DND-41 (cell line): Measurements from ENCODE around the gene MDM2.

Experiments
- ATAC-seq: fragments of 200-7000 bp; cut with Tn5 transposase; 3 replicates; pipeline ENCODE4 v1.9.1; 2021; ENCODE audit warnings: low read depth; ENCODE audit not compliant: insufficient read depth
- DNase-seq: peaks from one replicate; pipeline ENCODE4 v3.0.0-alpha.2; 2020
- H2AFZ ChIP-seq: 2 replicates; pipeline ENCODE4 v1.6.0; 2012; ENCODE audit warnings: low read depth, low read length
- H3K27ac ChIP-seq: 2 replicates; pipeline ENCODE4 v1.5.1; 2012; ENCODE audit warnings: low read length, inconsistent platforms
- H3K27me3 ChIP-seq: fragments of 200-600 bp; sonication (generic); 2 replicates; pipeline ENCODE4 v1.6.0; 2012; ENCODE audit warnings: low read length, mild to moderate bottlenecking, inconsistent platforms; ENCODE audit not compliant: insufficient read depth, poor library complexity
- H3K36me3 ChIP-seq: 2 replicates; pipeline ENCODE4 v1.5.1; 2012; ENCODE audit warnings: low read length, inconsistent platforms; ENCODE audit not compliant: insufficient read depth
- H3K4me1 ChIP-seq: 2 replicates; pipeline ENCODE4 v1.5.1; 2012; ENCODE audit warnings: mild to moderate bottlenecking, low read length; ENCODE audit not compliant: insufficient read depth
- H3K4me2 ChIP-seq: 2 replicates; pipeline ENCODE4 v1.6.0; 2012; ENCODE audit warnings: mild to moderate bottlenecking, moderate library complexity, low read length, inconsistent platforms; ENCODE audit not compliant: insufficient read depth
- H3K4me3 ChIP-seq, 2 experiments: fragments of 200-600 bp in 1 of 2; shearing (Covaris generic) in 1 of 2; 2 replicates each; pipeline ENCODE4 v1.5.1; 2012 to 2016; ENCODE audit warnings: inconsistent platforms in 2 of 2, low read length in 2 of 2, mild to moderate bottlenecking in 2 of 2, low read depth in 1 of 2, moderate library complexity in 1 of 2
- H3K79me2 ChIP-seq: 2 replicates; pipeline ENCODE4 v1.6.0; 2012; ENCODE audit warnings: low read length, inconsistent platforms; ENCODE audit not compliant: insufficient read depth
- H3K9ac ChIP-seq: 2 replicates; pipeline ENCODE4 v1.6.0; 2012; ENCODE audit warnings: low read depth, mild to moderate bottlenecking, inconsistent platforms, low read length, moderate library complexity
- H3K9me3 ChIP-seq: 2 replicates; pipeline ENCODE4 v1.5.1; 2012; ENCODE audit warnings: low read length, moderate library complexity, mild to moderate bottlenecking, inconsistent platforms; ENCODE audit not compliant: insufficient read depth, severe bottlenecking
- H4K20me1 ChIP-seq: 2 replicates; pipeline ENCODE4 v1.6.0; 2012; ENCODE audit warnings: low read length; ENCODE audit not compliant: insufficient read depth
- EZH2 ChIP-seq: IDR thresholded peaks from 3 replicates; pipeline ENCODE4 v1.6.1; 2012; ENCODE audit warnings: borderline replicate concordance, low read depth, mild to moderate bottlenecking, moderate library complexity, low read length, inconsistent platforms; ENCODE audit not compliant: severe bottlenecking
- TF ChIP-seq, protein P1 (sequence below): IDR thresholded peaks from 2 replicates; pipeline ENCODE4 v1.5.1; 2012; ENCODE audit warnings: borderline replicate concordance, low read length, moderate library complexity, mild to moderate bottlenecking; ENCODE audit not compliant: poor library complexity, severe bottlenecking; ENCODE audit errors: extremely low read depth

MDM2 gene

DNA sequence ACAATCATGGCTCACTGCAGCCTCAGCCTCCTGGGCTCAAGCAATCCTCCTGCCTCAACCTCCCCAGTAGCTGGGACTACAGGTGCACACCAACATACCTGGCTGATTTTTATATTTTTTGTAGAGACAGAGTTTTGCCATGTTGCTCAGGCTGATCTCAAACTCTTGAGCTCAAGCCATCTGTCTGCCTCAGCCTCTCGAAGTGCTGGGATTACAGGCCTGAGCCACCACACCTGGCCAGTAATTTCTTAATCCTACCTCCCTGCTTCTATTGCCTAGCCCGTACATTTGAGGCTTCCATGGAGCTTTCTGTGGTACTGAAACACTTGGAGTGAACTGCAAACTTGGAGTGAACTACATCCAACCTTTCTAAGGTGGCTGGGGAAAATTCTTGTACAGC is 41.3 kb upstream of the MDM2 start:
- no peak overlapping the region for H3K4me3 ChIP-seq
- no peak overlapping the region for H3K4me2 ChIP-seq
- no peaks in the 10 kb centered on the region for H4K20me1 ChIP-seq
- no peaks in the 10 kb centered on the region for H3K4me1 ChIP-seq
- ATAC-seq = no peak
- peaks cover 29% of the 10 kb centered on the region for H3K36me3 ChIP-seq
- no peak overlapping the region for H3K9ac ChIP-seq
- TF ChIP-seq EZH2 = no peak
- TF ChIP-seq, protein P1, sequence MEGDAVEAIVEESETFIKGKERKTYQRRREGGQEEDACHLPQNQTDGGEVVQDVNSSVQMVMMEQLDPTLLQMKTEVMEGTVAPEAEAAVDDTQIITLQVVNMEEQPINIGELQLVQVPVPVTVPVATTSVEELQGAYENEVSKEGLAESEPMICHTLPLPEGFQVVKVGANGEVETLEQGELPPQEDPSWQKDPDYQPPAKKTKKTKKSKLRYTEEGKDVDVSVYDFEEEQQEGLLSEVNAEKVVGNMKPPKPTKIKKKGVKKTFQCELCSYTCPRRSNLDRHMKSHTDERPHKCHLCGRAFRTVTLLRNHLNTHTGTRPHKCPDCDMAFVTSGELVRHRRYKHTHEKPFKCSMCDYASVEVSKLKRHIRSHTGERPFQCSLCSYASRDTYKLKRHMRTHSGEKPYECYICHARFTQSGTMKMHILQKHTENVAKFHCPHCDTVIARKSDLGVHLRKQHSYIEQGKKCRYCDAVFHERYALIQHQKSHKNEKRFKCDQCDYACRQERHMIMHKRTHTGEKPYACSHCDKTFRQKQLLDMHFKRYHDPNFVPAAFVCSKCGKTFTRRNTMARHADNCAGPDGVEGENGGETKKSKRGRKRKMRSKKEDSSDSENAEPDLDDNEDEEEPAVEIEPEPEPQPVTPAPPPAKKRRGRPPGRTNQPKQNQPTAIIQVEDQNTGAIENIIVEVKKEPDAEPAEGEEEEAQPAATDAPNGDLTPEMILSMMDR = no peak
- DNase-seq = no peak
- H2AFZ ChIP-seq = no peak overlapping the region
- no peaks in the 10 kb centered on the region for H3K79me2 ChIP-seq
- no peaks in the 10 kb centered on the region for H3K27me3 ChIP-seq
- no peaks in the 10 kb centered on the region for H3K9me3 ChIP-seq
- H3K27ac ChIP-seq = no peak overlapping the region

GRCh38 chr12:68767191-68767590 is 40.8 kb upstream of the MDM2 start:
- TF ChIP-seq EZH2 = no peak
- TF ChIP-seq, protein P1 = no peak
- no peak overlapping the region for H3K9ac ChIP-seq
- H4K20me1 ChIP-seq = no peaks in the 10 kb centered on the region
- H3K27ac ChIP-seq = no peak overlapping the region
- ATAC-seq (no peak), DNase-seq (no peak)
- no peak overlapping the region for H3K4me2 ChIP-seq
- no peaks in the 10 kb centered on the region for H3K79me2 ChIP-seq
- no peaks in the 10 kb centered on the region for H3K27me3 ChIP-seq
- H3K4me1 ChIP-seq = no peaks in the 10 kb centered on the region
- H3K9me3 ChIP-seq = no peaks in the 10 kb centered on the region
- H3K36me3 ChIP-seq = peaks cover 24% of the 10 kb centered on the region
- no peak overlapping the region for H2AFZ ChIP-seq
- H3K4me3 ChIP-seq = no peak overlapping the region

- Histone ChIP-seq H3K9ac (no peak overlapping the region), H2AFZ (no peak overlapping the region), H3K79me2 (no peaks in the 10 kb centered on the region), H3K4me2 (no peak overlapping the region), H3K27ac (no peak overlapping the region), H3K4me1 (peaks cover 11% of the 10 kb centered on the region), H4K20me1 (no peaks in the 10 kb centered on the region), H3K9me3 (no peaks in the 10 kb centered on the region), H3K27me3 (no peaks in the 10 kb centered on the region), H3K4me3 (no peak overlapping the region), H3K36me3 (peaks cover 17% of the 10 kb centered on the region)
- TF ChIP-seq, protein P1 = no peak
- no peak for TF ChIP-seq EZH2
- DNase-seq = no peak
- ATAC-seq = no peak
Measured at GRCh38 chr12:68768431-68768939, 39.5 kb upstream of the MDM2 start.

DNA sequence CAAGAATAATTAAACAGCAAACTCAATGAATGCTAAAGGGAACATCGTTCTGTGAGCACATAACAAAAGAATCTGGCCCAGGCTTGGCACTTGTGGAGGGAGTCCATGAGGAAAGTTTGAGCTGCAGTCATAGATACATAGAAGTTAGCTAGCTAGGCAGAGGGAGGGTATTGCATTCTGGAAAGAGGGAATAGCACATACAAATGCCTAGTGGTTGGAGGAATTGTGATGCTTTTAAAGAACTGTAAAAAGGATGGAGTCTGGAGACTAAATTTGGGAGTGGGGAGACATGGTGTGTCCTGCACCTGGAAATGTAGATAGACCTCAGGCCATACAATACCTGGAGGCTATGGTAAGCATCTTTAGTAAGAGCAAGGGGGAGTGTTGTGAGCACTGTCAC is 38.0 kb upstream of the MDM2 start:
- Histone ChIP-seq H2AFZ (no peak overlapping the region), H3K27ac (no peak overlapping the region), H4K20me1 (no peaks in the 10 kb centered on the region), H3K79me2 (no peaks in the 10 kb centered on the region), H3K4me3 (no peak overlapping the region), H3K9ac (no peak overlapping the region), H3K9me3 (no peaks in the 10 kb centered on the region), H3K4me2 (no peak overlapping the region), H3K36me3 (peaks cover 6% of the 10 kb centered on the region), H3K4me1 (peaks cover 11% of the 10 kb centered on the region), H3K27me3 (no peaks in the 10 kb centered on the region)
- ATAC-seq (no peak), DNase-seq (no peak)
- TF ChIP-seq EZH2 = no peak
- TF ChIP-seq, protein P1 = no peak
